GM12873 (cell line): ENCODE data around the gene LRRC71.

Experiments used
- CTCF ChIP-seq: IDR thresholded peaks from 2 replicates; pipeline ENCODE4 v1.5.1; 2012; ENCODE audit warnings: low read depth, mild to moderate bottlenecking, moderate library complexity, low read length, control low read depth; ENCODE audit not compliant: insufficient read depth; ENCODE audit errors: missing control alignments

The LRRC71 gene

GRCh38 chr1:156921053-156921529, 659 bp downstream of the LRRC71 start:
- TF ChIP-seq CTCF = no peak

- TF ChIP-seq CTCF = no peak
Measured at GRCh38 chr1:156922986-156923669, 2.7 kb downstream of the LRRC71 start.

GRCh38 chr1:156923670-156924477, 3.4 kb downstream of the LRRC71 start:
- no peak for TF ChIP-seq CTCF

- no peak for TF ChIP-seq CTCF
Measured at GRCh38 chr1:156924478-156925153, 4.2 kb downstream of the LRRC71 start.

- TF ChIP-seq CTCF = no peak
Measured at GRCh38 chr1:156925154-156926010, 5.0 kb downstream of the LRRC71 start.

- TF ChIP-seq CTCF = no peak
Measured at GRCh38 chr1:156926175-156926574, 5.7 kb downstream of the LRRC71 start.
